NB4 (cell line): ENCODE measurements around the gene TAS2R13.

Experiments
- DNase-seq: peaks from one replicate; pipeline ENCODE4 v3.0.0; 2010; ENCODE audit warnings: low read depth
- H3K4me3 ChIP-seq: one replicate; pipeline ENCODE4 v1.5.1; 2011; ENCODE audit warnings: mild to moderate bottlenecking, low read depth, low read length, moderate library complexity
- CTCF ChIP-seq: IDR thresholded peaks from one replicate; pipeline ENCODE4 v1.5.1; 2012; ENCODE audit warnings: low read depth, low read length
- MAX ChIP-seq: IDR thresholded peaks from 2 replicates; pipeline ENCODE4 v1.6.1; 2011; ENCODE audit warnings: low read depth, low read length
- MYC ChIP-seq: IDR thresholded peaks from 2 replicates; pipeline ENCODE4 v1.6.1; 2011; ENCODE audit warnings: low read depth, low read length
- POLR2A ChIP-seq: IDR thresholded peaks from 2 replicates; pipeline ENCODE4 v1.6.1; 2011; ENCODE audit warnings: mild to moderate bottlenecking; ENCODE audit not compliant: insufficient read length; ENCODE audit errors: extremely low read depth

TAS2R13 gene

GRCh38 chr12:10941916-10942607, 32.7 kb upstream of the TAS2R13 start:
- no peak overlapping the region for H3K4me3 ChIP-seq
- no peak for DNase-seq
- TF ChIP-seq MAX, result no peak
- TF ChIP-seq MYC, result no peak
- TF ChIP-seq POLR2A, result no peak
- no peak for TF ChIP-seq CTCF

- DNase-seq, result no peak
- TF ChIP-seq MAX (no peak), CTCF (no peak), POLR2A (no peak), MYC (no peak)
- no peak overlapping the region for H3K4me3 ChIP-seq
These were observed 32.0 kb upstream of the TAS2R13 start for GRCh38 chr12:10941369-10941768.

- no peak for DNase-seq
- TF ChIP-seq CTCF (no peak), POLR2A (no peak), MYC (no peak), MAX (no peak)
These were observed 31.0 kb upstream of the TAS2R13 start for GRCh38 chr12:10940389-10940788.

GRCh38 chr12:10939163-10939562, 29.8 kb upstream of the TAS2R13 start, which contains the start of gene TAS2R14:
Gene TAS2R14, minus strand, starts transcription at chr12:10939263. Its CDS starts 56 bp downstream, at chr12:10939207.
- no peak within 1 kb of the TSS for H3K4me3 ChIP-seq
- TF ChIP-seq MAX, result no peak
- no peak for TF ChIP-seq POLR2A
- no peak for TF ChIP-seq MYC
- TF ChIP-seq CTCF, result no peak
- no peak for DNase-seq

More at GRCh38 chr12:10940389-10940788, 31.0 kb upstream of the TAS2R13 start:
- H3K4me3 ChIP-seq, result no peak overlapping the region

GRCh38 chr12:10936506-10936905, 27.1 kb upstream of the TAS2R13 start:
- DNase-seq, result peak; percentile 6
- H3K4me3 ChIP-seq, result no peak overlapping the region
- TF ChIP-seq MAX, result no peak
- TF ChIP-seq MYC, result no peak
- no peak for TF ChIP-seq CTCF
